GM19463 (cell line): ENCODE results near the gene SIPA1L2.

Experiments
- ATAC-seq: cut with Tn5 transposase; IDR thresholded peaks from one replicate; pipeline ENCODE4 v1.9.1; 2021; ENCODE audit warnings: mild to moderate bottlenecking, moderate library complexity; ENCODE audit not compliant: unreplicated experiment

The SIPA1L2 gene

DNA sequence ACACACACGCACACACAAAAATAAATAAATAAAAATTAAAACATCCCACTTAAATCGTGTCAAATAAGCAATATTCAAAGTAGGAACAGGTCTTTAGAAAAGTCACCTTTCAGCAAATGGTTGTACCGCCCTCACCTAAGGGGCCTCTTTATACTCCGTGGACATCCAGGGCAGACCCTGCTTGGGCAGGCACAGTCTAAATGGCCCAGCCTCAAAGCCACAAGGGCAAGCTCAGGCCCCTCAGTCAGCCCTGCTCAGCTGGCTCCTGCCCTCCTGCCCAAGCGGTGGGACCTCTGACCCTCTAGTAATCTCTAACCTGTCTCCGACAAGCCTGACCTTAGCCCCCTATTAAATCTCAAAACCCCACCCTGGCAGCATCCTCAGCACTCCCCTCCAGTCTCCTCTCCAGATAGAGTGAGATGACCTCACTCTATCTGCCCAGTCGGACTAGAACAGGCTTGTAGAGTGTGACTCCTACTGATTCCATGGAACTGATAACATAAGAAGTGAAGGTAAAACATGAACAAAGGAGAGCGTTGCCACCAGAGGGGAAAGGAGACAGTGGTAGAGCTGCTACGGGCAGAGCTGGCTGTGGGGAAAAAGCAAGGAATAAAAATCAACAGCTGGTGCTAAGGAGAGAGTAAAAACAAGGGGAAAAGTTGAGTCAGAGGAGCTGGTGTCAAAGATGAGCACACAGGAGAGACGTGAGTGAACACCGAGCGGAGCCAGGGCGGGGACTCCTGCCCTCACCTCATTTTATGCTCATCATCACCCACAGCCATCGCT lies 36.0 kb downstream of the SIPA1L2 start:
- ATAC-seq: no peak

DNA sequence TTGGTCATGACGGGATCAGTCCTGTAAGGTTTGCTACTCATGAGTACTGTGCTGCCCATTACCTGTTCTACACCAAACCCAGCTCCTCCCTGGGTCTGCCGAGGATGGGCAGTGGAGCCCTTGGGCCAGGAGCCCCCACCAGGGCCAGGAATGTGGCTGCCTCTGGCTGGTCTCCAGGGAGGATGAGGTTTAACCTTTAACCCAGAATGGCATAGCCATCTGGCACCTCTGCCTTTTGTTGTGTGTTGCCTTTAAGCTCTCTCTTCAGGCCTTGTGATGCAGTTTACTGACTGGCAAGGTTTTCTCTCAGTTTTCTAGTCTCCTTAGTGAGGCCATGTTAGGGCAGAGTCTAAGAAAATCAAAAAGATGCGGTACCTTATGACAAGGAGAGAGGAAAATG lies 38.6 kb downstream of the SIPA1L2 start:
- ATAC-seq: no peak

DNA sequence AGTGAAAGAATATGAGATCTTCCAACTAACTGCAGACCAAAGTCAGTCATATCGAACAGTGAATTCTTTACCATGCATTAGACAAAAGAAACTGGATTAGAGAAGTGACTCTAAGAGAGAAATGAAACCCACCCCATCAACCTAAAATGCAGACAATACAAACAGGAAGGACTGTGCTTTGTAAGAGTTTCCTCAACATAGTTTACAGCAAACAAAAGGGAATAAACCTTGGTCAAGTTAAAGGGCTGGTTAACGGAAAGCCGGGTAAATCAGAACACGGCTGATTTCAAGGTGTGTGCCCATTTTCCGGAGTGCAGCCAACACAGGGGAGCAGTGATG lies 39.2 kb downstream of the SIPA1L2 start:
- ATAC-seq: no peak

DNA sequence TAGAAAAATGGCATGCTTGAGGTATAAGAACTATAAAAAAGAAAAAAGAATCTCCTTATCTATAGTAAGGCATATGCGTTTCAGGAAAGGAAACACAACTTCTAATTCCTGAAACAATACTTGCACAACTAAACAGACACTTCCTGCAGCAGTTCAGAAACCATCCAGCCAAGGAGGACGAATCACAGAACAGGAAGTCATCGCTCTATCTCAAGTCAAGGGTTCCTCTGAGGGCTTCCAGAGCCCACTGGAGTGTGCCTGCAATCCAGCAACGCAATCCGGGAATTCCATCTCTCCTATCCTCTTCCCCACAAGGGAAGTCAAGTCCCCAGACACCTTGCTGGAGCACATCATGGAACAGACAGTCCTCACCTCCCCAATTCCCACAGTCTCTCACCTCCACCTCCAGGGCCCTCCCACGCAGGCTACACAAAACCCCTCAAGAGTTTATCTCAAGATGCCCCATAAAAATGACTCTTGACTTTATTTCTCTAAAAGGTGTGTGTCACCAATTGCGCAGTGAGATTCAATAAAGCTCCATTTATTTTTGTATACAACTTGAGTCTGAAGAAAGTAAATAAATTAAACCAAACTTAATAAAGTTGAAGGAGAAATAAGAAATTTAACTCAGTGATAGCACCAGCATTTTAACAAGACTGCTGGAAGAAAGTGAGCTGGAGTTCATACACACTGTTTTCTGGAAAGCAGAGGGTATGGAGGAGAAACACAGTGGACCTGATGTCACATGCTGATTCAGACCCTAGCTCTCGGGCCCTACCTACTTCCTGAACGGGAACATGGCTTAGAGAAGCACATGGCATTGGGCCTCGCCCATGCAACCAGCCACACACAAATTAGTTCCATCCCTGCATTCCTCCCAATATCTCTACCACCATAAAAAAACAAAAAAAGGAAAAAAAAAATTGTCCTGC lies 39.9 kb downstream of the SIPA1L2 start:
- no peak for ATAC-seq

DNA sequence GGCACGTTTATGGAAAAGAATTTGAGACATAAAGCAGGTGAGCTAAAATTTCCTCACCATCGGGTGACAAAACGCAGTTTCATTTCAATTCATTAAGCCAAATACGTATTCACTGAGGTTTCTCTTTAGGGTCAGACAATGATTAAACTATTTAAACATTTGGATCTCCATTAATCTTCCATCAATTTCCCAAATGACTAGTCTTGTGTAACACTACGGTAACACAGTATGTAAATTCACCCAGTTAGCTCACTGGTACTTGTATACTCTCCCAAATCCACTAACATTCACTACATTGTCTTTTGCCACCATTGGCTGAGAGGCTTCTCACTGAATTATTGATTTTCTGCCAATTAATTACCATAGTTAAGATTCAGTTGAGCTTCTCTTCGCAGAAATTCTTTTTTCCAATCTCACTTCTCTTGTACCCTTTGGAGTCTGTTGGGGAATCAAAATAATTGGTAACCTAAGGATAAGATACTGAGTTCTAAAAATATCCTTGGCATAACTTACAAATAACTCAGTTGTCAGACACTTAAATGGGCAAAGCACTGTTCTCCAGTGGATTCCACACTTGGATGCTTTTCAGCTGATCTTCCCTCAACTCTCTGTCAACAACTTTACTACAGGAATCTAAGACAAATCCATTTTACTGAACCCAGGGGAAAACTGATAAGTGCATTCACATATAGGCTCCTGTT lies 40.7 kb downstream of the SIPA1L2 start:
- ATAC-seq: no peak

DNA sequence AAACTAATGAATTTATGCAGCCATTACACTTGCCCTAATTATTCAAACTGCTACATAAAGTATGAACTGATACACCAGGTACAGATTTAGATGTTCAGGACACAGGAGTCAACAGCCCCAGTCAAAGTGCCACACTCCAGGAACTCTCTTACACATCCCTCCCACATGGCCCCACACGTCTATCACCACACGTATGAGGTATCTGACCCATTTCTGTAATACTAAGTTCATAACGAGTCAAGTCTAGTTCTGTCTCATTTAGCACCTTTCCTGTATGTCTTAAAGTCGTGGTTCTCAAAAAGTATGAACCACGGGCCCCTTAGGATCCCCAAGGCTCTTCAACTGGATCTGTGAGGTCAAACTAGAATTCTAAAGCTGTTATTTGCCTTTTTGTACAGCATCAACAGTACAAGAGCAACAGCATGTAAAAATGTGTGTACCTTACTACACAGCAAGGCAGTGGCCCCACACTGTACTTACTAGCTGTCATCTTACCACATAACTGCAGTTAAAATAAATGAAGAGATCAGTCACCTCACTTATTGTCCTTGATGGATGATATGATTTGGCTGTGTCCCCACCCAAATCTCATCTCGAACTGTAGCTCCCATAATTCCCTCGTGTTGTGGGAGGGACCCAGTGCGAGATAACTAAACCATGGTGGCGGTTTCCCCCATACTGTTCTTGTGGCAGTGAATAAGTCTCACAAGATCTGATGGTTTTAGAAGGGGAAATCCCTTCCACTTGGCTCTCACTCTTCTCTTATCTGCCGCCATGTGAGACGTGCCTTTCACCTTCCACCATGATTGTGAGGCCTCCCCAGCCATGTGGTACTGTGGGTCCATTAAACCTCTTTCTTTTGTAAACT lies 42.6 kb downstream of the SIPA1L2 start:
- no peak for ATAC-seq

DNA sequence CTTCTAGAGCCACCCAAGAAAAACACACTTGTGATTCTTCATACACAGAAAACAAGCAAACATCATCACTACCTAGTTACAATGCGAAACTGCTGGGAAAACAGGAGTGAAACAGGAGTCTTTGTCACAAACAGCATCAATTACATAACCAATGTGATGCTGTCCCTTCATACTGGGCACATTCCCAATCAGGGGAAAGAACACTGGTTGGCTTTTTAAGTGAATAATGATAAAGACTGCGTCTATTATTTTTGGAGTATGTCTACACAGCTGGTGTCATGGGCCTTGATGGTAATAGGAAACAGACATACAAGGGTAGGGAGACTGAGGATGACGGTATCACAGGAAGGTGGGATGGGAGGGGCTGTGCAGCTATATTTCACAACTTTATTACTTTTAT lies 43.3 kb downstream of the SIPA1L2 start:
- ATAC-seq: no peak

DNA sequence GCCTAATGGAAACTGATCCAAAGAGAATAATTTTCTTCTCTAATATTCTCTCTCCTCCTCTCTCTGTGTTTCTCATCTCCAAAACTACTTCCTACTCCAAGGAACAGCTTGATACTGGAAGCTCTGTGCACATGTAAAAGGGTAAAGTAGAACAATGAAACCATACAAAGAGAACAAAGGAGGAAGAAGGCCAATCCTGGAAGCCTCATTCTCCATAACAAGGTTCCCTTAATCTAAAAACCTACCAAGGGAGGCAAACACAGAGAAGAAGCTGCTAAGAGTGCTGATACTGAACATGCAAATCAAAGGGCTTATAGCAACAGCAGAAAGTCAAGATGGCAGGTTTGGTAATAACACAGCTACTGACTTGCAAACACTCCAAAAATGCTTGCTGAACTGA lies 44.4 kb downstream of the SIPA1L2 start:
- ATAC-seq: no peak

DNA sequence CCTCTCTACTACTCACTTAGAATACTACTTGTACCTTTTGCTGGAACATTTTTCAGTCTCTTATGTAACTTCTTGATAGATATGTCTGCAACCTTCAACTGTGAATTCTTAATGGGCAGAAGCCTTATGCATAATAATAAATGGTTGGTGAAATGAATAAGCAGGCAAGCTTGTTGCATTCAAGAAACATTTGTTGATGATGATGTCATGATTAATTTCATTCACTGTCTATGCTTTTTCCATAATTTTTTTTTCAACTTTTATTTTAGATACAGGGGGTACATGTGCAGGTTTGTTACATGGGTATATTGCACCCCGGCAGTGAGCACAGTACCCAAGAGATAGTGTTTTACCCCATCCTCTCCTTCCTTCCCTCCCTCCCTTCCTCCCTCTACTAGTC lies 48.0 kb downstream of the SIPA1L2 start:
- no peak for ATAC-seq
